Omental fat pad (tissue), 4 donors: ENCODE results near the gene NASP. TPM values are rescaled to one million over a fixed set of nuclear protein-coding genes. Genes with fewer than 3 reads are reported as not detected.

Experiments
- ATAC-seq: fragments of 150-250 bp; one replicate; pipeline ENCODE4 v1.9.1; 2016; ENCODE audit warnings: mild to moderate bottlenecking, moderate library complexity; ENCODE audit not compliant: low FRiP score
- DNase-seq: peaks from one replicate; pipeline ENCODE4 v3.0.0-alpha.2; 2019; ENCODE audit warnings: low spot score
- CTCF ChIP-seq, 3 donors: fragments of 450-650 bp; IDR thresholded peaks; one replicate each; pipeline ENCODE4 v1.5.1; 2016 to 2017; ENCODE audit warnings: antibody characterized with exemption in 3 of 3, mild to moderate bottlenecking in 3 of 3, moderate library complexity in 2 of 3
- total RNA-seq, 4 donors: library from RNA; depleted of rRNA; stranded (reverse); fragments of >200 nt; gene quantifications; one replicate each; pipeline ENCODE4 v1.1.0, GENCODE V29; 2016

Gene NASP
- total RNA-seq, 4 donors from 2014 or later, result 48.0 to 96.5 (median 80.6) TPM

- TF ChIP-seq CTCF (IDR thresholded peaks at IDR 0.05), result no peak
- DNase-seq (no peak), ATAC-seq (no peak)
Measured at GRCh38 chr1:45647248-45648021, 63.6 kb downstream of the NASP start.

GRCh38 chr1:45654540-45655280, 70.9 kb downstream of the NASP start:
- DNase-seq, result no peak
- ATAC-seq, result no peak
- TF ChIP-seq CTCF (IDR thresholded peaks at IDR 0.05), result no peak

DNA sequence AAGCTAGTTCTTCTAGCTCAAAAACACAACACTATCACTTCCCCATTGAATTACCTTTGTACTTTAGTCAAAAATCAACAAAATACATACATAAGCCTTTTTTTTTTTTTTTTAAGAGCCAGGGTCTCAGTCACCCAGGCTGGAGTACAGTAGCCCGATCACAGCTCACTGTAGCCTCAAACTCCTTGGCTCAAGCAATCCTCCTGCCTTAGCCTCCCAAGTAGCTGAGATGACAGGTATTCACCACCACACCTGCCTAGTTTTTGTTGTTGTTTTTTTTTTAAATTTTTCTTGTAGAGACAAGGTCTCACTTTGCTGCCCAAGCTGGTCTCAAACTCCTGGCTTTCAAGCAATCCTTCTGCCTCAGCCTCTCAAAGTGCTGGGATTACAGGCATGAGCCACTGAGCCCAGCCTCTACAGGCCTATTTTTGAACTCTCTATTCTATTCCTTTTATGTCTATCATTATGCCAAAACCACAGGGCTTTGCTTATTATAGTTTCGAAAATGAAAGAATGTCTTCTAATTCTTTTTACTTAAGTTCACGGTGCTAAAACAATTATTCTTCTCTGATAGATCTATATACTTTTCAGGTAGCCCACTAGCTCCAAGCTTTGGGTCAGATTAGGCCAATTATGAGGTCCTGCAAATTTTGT, 72.9 kb downstream of the NASP start:
- DNase-seq (no peak), ATAC-seq (no peak)
- no peak for TF ChIP-seq CTCF (IDR thresholded peaks at IDR 0.05)

DNA sequence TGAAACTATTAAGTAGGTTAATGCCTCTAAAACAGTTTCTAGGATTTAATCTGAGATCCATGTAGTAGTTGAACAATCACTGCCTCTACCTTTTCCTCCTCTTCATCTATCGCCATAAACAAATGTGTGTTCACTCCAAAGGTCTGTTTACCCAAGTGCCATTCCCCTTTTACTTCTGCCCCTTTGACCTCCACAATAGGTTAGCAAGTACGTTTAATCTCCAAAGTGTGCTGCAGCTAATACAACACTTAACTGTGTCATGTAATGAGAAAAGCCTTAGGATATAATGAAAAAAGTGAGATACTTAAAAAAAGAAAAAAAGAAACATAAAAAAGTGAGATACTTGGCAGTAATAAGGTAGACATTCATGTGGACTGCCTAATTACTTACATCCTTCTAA, 74.3 kb downstream of the NASP start:
- ATAC-seq (no peak), DNase-seq (no peak)
- TF ChIP-seq CTCF (IDR thresholded peaks at IDR 0.05), result no peak

DNA sequence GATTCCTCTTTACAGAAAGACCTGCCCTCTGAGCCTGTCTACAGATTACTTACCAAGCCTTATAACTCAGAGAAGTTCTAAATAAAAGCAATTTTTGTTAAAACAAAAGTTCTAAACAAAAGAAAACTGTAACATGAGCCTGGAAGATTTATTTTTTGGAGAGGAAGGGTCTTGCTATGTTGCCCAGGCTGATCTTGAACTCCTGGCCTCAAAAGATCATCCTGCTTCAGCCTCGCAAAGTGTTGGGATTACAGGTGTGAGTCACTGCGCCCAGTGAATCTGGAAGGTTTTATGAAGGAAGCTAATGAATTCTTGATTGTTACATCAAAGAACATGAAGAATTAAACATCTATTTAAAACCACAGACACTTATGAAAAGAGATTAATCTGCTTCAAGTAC, 75.4 kb downstream of the NASP start:
- TF ChIP-seq CTCF (IDR thresholded peaks at IDR 0.05), result no peak
- DNase-seq, result no peak
- ATAC-seq, result no peak

DNA sequence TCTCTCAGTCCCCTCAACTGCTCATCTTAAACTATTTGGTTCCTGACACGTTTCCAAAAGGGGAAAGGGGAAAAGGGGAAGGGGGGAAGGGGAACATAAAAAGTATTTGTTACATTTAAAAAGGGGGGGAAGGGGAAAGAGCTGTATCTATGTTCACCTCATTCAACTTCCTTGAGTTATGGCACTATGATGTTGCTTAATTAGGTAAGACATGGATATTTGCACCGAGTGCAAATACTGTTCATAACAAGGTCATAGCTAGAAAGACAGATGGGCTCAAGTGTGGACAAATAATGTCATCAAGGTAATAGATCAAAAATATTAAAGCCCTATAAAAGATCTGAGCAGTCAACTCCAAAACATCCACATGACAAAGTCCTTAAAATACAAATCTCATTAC, 76.5 kb downstream of the NASP start:
- no peak for ATAC-seq
- TF ChIP-seq CTCF (IDR thresholded peaks at IDR 0.05), result no peak
- no peak for DNase-seq
